GM21360 (cell line): ENCODE measurements around the gene CUL9.
"Not testable (repeated sequence)": the region's sequence is repeated elsewhere in the genome, so short reads cannot be mapped to it uniquely, and the experiment has no call there.

Experiments used
- ATAC-seq: cut with Tn5 transposase; IDR thresholded peaks from one replicate; pipeline ENCODE4 v1.9.1; 2021; ENCODE audit warnings: mild to moderate bottlenecking, moderate library complexity; ENCODE audit not compliant: unreplicated experiment

CUL9 gene

GRCh38 chr6:43181942-43182860 lies at the start of gene CUL9:
Gene CUL9, plus strand, starts transcription at chr6:43182196. Its CDS starts 2,115 bp downstream, at chr6:43184311.
- peak; percentile 91 for ATAC-seq

- ATAC-seq, result no peak
Measured at GRCh38 chr6:43138267-43138666, 43.7 kb upstream of the CUL9 start.

GRCh38 chr6:43139973-43140372 lies 42.0 kb upstream of the CUL9 start:
- ATAC-seq, result not testable (repeated sequence)

GRCh38 chr6:43141644-43142043 lies 40.4 kb upstream of the CUL9 start:
- no peak for ATAC-seq

GRCh38 chr6:43142101-43142500 lies 39.9 kb upstream of the CUL9 start:
- ATAC-seq, result no peak

- ATAC-seq, result no peak
Measured at GRCh38 chr6:43143235-43144128, 38.5 kb upstream of the CUL9 start.

- no peak for ATAC-seq
Measured at GRCh38 chr6:43144879-43145278, 37.1 kb upstream of the CUL9 start.

- ATAC-seq, result no peak
Measured at GRCh38 chr6:43146261-43146660, 35.7 kb upstream of the CUL9 start.

GRCh38 chr6:43146709-43147688 lies 35.0 kb upstream of the CUL9 start:
- no peak for ATAC-seq

GRCh38 chr6:43147691-43148477 lies 34.1 kb upstream of the CUL9 start:
- no peak for ATAC-seq

GRCh38 chr6:43149265-43149664 lies 32.7 kb upstream of the CUL9 start:
- ATAC-seq, result no peak

- no peak for ATAC-seq
Measured at GRCh38 chr6:43150051-43150751, 31.8 kb upstream of the CUL9 start.

GRCh38 chr6:43159599-43159998 lies 22.4 kb upstream of the CUL9 start:
- no peak for ATAC-seq

- ATAC-seq, result no peak
Measured at GRCh38 chr6:43163899-43164298, 18.1 kb upstream of the CUL9 start.

GRCh38 chr6:43170417-43170930 lies 11.5 kb upstream of the CUL9 start:
- no peak for ATAC-seq

- ATAC-seq, result peak; percentile 50
Measured at GRCh38 chr6:43170931-43171706, 10.9 kb upstream of the CUL9 start, which contains the start of gene SRF. Gene SRF, plus strand, starts transcription at chr6:43171269. Its CDS starts 388 bp downstream, at chr6:43171657.

- peak; percentile 6 for ATAC-seq
Measured at GRCh38 chr6:43171707-43172103, 10.3 kb upstream of the CUL9 start.
